Head of caudate nucleus (tissue), 42 donors: ENCODE measurements around the gene TUBB6.
A peak's percentile ranks its signal among the peaks of the same experiment; 100 is the strongest.

ENCODE experiments used
- DNase-seq, 42 donors: peaks; one replicate each; pipeline versions ENCODE4 v3.0.0 to v3.0.0-alpha.2; 2020 to 2021; ENCODE audit warnings: mixed read lengths in 7 of 42
- intact Hi-C: fragments of 100-400 bp; cut with DNase I; formaldehyde crosslinking; loops from one replicate; pipeline ENCODE4 v1.15.0; 2022

TUBB6 gene

GRCh38 chr18:12287684-12288402 is 20.2 kb upstream of the TUBB6 start:
- peak in 25 of 42 donors; percentile 14 to 67 (median 27) for DNase-seq

GRCh38 chr18:12288403-12288755 is 19.7 kb upstream of the TUBB6 start:
- no peak for DNase-seq
- intact Hi-C loops: no loop called here

More at GRCh38 chr18:12287684-12288402, 20.2 kb upstream of the TUBB6 start:
- intact Hi-C loops: no loop called here

- DNase-seq: no peak
- intact Hi-C loops: no loop called here
These were observed 18.0 kb upstream of the TUBB6 start for GRCh38 chr18:12290086-12290485.

- no peak for DNase-seq
- intact Hi-C loops: no loop called here
These were observed 16.9 kb upstream of the TUBB6 start for GRCh38 chr18:12291161-12291560.

GRCh38 chr18:12291690-12292089 is 16.4 kb upstream of the TUBB6 start:
- no peak for DNase-seq
- intact Hi-C loops: no loop called here

GRCh38 chr18:12293831-12294230 is 14.2 kb upstream of the TUBB6 start:
- no peak for DNase-seq
- intact Hi-C loops: no loop called here

- no peak for DNase-seq
- intact Hi-C loops: no loop called here
These were observed 12.5 kb upstream of the TUBB6 start for GRCh38 chr18:12295389-12296086.

GRCh38 chr18:12296087-12296403 is 12.0 kb upstream of the TUBB6 start:
- no peak for DNase-seq
- intact Hi-C loops: no loop called here

- intact Hi-C loops: no loop called here
- DNase-seq: no peak
These were observed 11.6 kb upstream of the TUBB6 start for GRCh38 chr18:12296457-12296856.

GRCh38 chr18:12299862-12300261 is 8.2 kb upstream of the TUBB6 start:
- no peak for DNase-seq
- intact Hi-C loops: no loop called here

GRCh38 chr18:12301263-12302005 is 6.6 kb upstream of the TUBB6 start:
- intact Hi-C loops: no loop called here
- peak in 1 of 42 donors; percentile 1 for DNase-seq

GRCh38 chr18:12302391-12303147 is 5.5 kb upstream of the TUBB6 start:
- intact Hi-C loops: no loop called here
- DNase-seq: no peak

GRCh38 chr18:12304351-12305210 is 3.5 kb upstream of the TUBB6 start:
- DNase-seq: no peak

GRCh38 chr18:12305211-12305610 is 2.8 kb upstream of the TUBB6 start:
- intact Hi-C loops: no loop called here
- no peak for DNase-seq

More at GRCh38 chr18:12304351-12305210, 3.5 kb upstream of the TUBB6 start:
- intact Hi-C loops: no loop called here

- no peak for DNase-seq
These were observed 2.0 kb upstream of the TUBB6 start for GRCh38 chr18:12305930-12306629.

GRCh38 chr18:12306752-12307700 is 1.0 kb upstream of the TUBB6 start:
- intact Hi-C loops: no loop called here
- no peak for DNase-seq

More at GRCh38 chr18:12305930-12306629, 2.0 kb upstream of the TUBB6 start:
- intact Hi-C loops: no loop called here
